Measurements from ENCODE around the gene SATB1. TPM values are rescaled to one million over a fixed set of nuclear protein-coding genes. Genes with fewer than 3 reads are reported as not detected.

The SATB1 gene
- polyA plus RNA-seq, 3 donors = 41.9 to 44.1 (median 42.3) TPM

DNA sequence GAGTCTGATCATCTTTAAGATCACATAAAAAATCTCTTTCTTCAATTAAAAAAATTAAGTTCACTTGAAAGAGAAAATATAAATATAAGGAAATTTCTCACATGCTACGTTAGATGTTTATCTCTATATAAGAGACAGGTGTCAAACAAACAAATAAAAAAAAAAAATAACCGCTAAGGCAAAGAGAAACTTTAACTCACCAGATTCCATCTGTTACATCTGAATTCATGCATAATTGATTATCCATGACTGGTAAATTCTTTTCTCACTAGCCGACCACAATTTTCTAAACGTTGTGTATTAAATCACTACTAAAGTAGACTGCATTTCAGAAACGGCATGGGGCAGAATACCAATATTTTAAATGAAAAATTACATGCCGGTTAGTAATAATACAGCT, 9.6 kb upstream of the SATB1 start:
- no peak for DNase-seq (ENCODE audit: low read depth in 3 of 3, low spot score in 2 of 3)

DNA sequence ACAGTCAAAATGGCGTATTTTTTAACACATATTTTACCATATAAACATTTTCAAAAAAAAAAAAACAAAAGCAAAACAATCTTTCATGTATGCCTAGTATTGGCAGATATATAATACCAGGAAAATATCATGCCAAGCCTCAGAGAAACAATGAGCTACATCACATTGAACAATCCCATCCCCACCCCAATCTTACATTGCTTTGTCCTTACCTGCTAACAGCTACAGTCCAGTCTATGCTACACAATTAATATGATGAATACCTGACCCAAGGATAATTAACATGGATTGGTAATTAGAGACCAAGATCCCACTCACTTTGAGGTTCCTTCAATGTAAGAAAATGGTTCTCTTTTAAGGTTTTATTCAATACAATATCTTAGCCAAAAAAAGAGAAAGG, 7.6 kb upstream of the SATB1 start:
- DNase-seq (ENCODE audit: low read depth in 3 of 3, low spot score in 2 of 3) = no peak

DNA sequence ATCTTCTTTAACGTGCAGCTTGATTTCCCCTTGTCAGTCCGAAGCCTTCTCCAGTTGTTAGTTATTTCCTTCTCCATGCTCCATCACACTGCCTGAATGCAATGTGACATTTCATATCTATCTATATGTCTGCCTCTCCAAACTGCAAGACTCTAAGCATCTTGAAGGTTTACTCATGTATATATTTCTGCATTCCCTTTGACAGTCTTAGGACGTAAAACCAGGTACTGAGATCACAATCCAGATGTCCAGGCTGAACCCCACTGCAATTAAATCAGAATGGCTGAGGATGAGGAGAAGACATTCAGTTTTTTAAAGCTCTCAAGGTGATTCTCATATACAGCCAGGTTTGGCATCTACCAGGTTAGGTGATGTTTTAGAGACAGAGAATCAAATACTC, 6.1 kb upstream of the SATB1 start:
- no peak for DNase-seq (ENCODE audit: low read depth in 3 of 3, low spot score in 2 of 3)

DNA sequence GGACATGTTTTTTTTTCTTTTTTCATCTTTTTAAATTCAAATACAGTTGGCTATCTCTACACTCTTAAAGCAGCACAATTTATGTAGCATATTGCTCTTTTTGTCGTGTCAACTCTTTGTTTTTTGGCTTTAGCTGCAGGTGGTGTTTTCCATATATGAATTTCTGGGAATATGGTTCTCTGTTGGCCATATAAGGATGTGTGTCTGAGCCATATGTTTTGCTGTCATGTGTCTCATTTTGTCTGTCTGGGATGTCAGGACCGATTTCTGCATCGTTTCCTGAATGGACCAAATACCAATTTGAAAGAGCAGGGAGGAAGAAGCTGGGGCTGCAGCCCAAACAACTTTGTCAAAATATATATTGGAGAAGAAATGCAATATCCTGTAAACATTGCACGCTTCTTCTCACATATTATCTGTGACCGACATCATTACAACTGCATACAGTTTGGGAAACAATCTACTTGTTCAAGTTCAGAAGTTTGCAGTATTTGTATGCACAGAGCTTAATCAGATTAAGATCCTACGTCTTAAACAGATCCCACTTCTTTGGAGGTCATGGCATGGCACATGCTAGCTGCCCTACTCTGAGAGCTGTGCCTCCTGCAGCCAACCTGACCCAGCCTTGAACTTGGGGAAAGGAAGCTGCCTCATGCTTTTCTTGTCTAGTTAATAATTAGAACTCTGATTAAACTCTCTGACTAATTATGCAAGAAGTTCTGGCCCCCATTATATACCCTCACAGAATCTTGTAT, 4.0 kb upstream of the SATB1 start:
- DNase-seq (ENCODE audit: low read depth in 3 of 3, low spot score in 2 of 3) = no peak

- DNase-seq (ENCODE audit: low read depth in 3 of 3, low spot score in 2 of 3) = no peak
Measured at GRCh38 chr3:18428036-18428435, 2.9 kb upstream of the SATB1 start.

GRCh38 chr3:18426597-18427193, 1.6 kb upstream of the SATB1 start:
- no peak for DNase-seq (ENCODE audit: low read depth in 3 of 3, low spot score in 2 of 3)

DNA sequence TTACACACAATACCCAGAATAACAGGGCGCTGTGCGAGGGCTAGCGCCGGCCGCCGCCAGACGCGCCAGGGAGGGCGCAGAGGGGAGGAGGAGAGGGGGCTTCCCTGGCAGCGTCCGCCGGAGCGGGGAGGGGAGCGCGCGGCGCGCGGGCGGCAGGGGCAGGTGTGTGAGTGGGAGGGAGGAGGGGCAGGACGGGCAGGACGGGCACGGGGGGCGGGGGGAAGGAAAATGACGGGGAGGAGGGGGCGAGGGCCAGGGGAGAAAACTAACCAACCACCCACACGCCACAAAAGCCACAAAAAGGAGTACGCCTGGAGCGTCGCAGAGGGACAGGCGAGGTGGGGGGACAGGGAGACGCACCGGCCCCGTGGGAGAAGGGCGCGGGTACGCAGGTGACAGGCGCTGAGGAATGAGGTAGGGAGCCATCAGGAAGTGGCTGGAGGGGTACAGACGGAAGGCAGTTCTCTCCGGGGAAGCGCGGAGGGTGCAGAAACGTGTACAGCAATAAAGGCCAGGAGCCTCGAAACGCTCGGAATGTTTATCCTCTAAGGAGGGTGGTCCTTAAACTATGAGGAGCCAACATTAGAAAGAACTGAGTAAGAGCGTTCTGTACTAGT, 610 bp upstream of the SATB1 start:
- DNase-seq (ENCODE audit: low read depth in 3 of 3, low spot score in 2 of 3) = peak in 1 of 3 donors; percentile 27

GRCh38 chr3:18424213-18424728, 868 bp downstream of the SATB1 start:
- peak in 1 of 3 donors; percentile 6 for DNase-seq (ENCODE audit: low read depth in 3 of 3, low spot score in 2 of 3)

DNA sequence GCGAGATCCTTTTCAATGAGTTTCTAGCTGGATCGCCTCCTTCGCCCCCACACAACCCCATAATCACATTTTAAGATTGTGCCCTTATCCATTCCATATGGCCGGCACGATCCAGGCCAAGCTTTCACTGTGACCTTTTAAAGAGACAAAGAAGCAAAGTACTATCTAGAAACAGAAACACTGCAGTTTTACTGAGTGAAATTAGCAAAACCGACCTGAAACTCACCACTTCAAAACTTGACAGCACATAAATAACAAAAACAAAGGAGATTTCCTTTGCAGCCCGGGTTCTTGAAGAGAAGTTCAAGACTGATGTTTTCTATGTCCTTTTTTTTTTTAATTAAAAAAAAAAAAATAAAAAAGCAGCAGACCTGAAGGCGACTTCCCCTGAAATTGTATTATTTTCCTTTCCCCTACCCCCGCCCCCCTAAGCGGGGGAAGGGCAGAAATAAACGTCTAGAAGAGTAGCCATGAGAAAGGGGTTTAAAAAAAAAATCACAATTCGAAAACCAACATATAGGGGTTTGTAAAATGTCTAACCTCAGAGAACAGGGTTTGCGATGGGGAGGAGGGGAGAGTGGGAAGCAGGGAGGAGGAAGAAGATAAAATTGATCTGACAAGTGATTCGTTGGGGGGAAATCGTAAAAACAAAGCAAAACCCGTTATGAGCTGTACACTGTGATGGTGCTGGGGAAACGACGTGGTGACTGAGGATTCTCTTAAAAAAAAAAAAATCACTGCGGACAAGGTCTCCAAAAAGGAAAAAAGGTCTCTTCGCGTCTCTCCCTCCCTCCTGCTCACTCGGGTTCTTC, 1.5 kb downstream of the SATB1 start:
- peak in 1 of 3 donors; percentile 46 for DNase-seq (ENCODE audit: low read depth in 3 of 3, low spot score in 2 of 3)

- no peak for DNase-seq (ENCODE audit: low read depth in 3 of 3, low spot score in 2 of 3)
Measured at GRCh38 chr3:18422972-18423371, 2.2 kb downstream of the SATB1 start.

DNA sequence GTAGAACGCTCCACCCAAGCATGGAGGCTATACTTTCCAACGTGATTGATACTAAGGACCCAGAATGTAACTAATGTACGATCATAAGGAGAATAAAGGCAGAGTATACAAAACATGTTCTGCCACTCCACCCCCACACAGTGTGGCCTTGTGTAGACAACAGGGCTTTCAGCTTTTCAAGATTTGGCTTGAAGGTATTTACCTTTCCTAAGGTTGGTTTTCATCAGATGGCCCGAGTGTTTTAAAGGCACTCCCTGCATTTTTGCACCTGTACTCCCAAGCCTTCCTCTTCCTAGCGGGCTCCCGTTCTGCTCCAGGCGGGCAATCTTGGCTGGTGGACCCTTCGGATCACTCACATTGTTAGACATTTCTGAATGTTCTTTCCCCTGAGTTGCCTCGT, 4.6 kb downstream of the SATB1 start:
- DNase-seq (ENCODE audit: low read depth in 3 of 3, low spot score in 2 of 3) = no peak

- no peak for DNase-seq (ENCODE audit: low read depth in 3 of 3, low spot score in 2 of 3)
Measured at GRCh38 chr3:18419232-18419631, 5.9 kb downstream of the SATB1 start.

DNA sequence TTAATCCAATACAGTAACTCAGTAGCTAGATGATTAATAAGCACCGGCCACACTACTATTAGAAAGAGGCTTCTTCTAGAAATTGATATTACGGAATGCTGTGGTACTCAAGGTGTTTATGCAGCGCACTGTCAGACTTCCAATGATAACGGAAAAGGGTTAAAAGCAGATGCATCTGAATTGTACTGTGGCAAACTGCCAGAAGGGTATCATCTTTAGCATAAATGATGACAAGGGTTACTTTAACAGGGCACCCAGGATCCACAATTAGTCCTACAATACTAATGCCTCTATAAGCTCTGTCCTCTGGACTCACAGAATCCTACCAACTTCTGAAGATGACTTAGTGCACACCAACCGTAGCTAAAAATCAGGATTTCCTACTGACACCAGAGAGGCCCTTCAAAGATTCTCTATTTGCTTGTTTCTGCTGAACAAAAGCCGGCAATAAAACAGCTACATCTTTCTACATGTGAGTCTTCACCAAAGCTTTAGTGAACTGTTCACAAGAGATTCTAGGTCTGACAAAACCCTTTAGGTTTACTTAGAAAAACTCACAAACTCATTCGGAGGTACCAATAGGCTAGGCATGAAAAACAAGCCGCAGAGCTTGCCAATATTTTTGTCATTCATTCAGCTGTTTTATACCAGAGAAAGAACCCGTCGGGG, 7.1 kb downstream of the SATB1 start:
- no peak for DNase-seq (ENCODE audit: low read depth in 3 of 3, low spot score in 2 of 3)

- DNase-seq (ENCODE audit: low read depth in 3 of 3, low spot score in 2 of 3) = no peak
Measured at GRCh38 chr3:18416332-18416731, 8.8 kb downstream of the SATB1 start.

- no peak for DNase-seq (ENCODE audit: low read depth in 3 of 3, low spot score in 2 of 3)
Measured at GRCh38 chr3:18415839-18416238, 9.3 kb downstream of the SATB1 start.

DNA sequence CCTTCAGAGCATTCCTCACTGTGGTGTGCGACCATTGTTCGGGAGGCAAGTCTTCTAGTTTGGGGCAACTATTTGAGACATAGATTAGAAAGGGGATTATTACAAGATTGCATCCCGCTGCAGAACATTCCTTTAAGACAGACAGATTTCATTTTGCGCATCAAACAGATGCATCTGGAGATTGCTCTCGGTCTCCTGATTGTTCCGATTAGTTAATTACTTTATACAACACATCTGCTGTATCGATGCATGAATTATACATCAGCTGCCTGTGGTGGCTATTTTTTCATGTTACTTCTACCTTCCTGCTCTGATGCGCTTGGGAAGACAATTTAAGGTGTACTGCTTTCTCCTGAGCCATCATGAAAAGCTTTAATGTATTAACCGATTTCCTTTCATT, 10.0 kb downstream of the SATB1 start:
- no peak for DNase-seq (ENCODE audit: low read depth in 3 of 3, low spot score in 2 of 3)

DNA sequence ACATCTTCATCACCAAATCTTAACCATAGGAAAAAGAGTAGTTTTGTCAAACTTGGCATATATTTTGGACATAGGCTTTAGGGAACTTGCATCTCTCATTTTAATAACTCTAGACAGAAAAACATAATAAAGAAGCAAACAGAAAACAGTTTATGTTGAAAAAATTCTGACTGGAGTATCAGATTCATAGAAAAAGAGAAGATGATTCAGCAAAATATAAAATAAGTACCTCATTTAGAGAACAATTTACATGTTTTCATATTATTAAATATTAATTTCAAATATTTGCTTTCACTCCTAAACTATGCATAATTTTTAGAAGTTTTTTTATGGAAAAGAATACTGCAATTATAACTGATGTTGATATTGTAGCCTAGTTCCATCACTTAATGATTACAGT, 12.5 kb downstream of the SATB1 start:
- no peak for DNase-seq (ENCODE audit: low read depth in 3 of 3, low spot score in 2 of 3)

- no peak for DNase-seq (ENCODE audit: low read depth in 3 of 3, low spot score in 2 of 3)
Measured at GRCh38 chr3:18411541-18411940, 13.6 kb downstream of the SATB1 start.

DNA sequence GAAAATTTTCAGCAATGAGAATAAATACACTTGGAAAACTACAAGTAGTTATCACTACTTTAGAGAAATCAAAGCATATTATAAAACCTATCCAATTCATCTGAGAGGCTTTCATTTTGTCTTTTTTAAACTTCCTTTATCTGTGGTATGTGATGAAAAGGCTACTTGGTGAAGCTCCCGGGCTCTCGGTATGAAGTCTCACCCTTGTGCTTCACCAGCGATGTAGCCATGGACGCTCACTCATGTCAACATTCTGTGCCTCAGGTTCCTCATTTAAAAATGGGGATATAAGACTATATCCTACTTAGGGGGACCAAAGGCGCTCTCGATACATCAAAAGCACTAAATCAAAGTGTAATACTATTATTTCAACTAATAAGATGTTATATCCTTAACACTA, 14.9 kb downstream of the SATB1 start:
- no peak for DNase-seq (ENCODE audit: low read depth in 3 of 3, low spot score in 2 of 3)

DNA sequence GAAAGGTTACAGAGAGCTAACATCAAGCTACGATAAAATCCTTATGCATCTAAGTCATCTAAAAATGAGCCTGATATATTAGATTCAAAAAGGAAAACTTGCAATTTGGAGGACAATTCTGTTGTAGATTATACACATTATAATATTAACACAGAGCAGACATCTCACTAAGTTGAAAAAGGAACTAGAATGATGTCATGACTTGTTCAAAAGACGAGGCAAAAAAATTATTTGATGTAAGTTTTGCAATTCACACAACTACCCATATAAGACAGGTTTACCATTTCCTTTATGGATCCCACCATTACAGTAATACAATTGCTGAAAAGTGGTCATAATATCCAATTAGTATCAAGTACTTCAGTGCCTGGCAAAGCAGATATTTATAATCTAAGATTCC, 15.9 kb downstream of the SATB1 start:
- DNase-seq (ENCODE audit: low read depth in 3 of 3, low spot score in 2 of 3) = no peak

DNA sequence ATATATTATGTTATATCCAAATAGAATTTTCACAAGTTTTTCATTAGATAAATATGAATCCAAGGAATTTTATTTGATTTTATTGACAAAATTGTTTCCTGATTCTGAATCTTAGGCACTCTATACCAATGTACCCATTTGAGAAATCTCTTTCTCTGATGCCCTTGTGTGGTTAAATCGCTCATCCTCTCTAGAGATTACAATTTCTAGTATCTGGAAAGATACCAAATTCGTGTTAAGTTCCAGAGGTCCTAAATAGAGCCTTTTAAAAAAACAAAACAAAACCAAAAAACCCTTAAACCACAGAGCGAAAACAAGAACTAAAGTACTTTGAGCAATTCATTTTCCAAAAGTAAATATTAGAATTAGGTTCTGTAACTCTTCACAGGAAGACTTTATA, 20.0 kb downstream of the SATB1 start:
- DNase-seq (ENCODE audit: low read depth in 3 of 3, low spot score in 2 of 3) = no peak

Measured in right renal cortex interstitium (tissue), 3 donors.